BLaER1 treated with 17β-estradiol and CSF1 and Interleukin-3, amounts not matched to agents 10 nM and 100 nM (cell line): ENCODE results near the gene CDC45.

Source experiments
- H3K27ac ChIP-seq, 11 experiments: shearing (Covaris generic); formaldehyde crosslinking; 2 replicates each; pipeline ENCODE4 v1.8.1; 2022
- H3K27me3 ChIP-seq, 11 experiments: shearing (Covaris generic); formaldehyde crosslinking; 2 replicates each; pipeline ENCODE4 v1.8.1; 2022
- H3K36me3 ChIP-seq, 11 experiments: shearing (Covaris generic); formaldehyde crosslinking; 2 replicates each; pipeline ENCODE4 v1.8.1; 2022
- H3K4me1 ChIP-seq, 10 experiments: shearing (Covaris generic); formaldehyde crosslinking; 2 replicates each; pipeline ENCODE4 v1.8.1; 2022
- H3K4me2 ChIP-seq, 11 experiments: shearing (Covaris generic); formaldehyde crosslinking; 2 replicates each; pipeline ENCODE4 v1.8.1; 2022
- H3K4me3 ChIP-seq, 10 experiments: shearing (Covaris generic); formaldehyde crosslinking; 2 replicates each; pipeline ENCODE4 v1.8.1; 2022
- H3K9ac ChIP-seq, 11 experiments: shearing (Covaris generic); formaldehyde crosslinking; 2 replicates each; pipeline ENCODE4 v1.8.1; 2022
- H3K9me3 ChIP-seq, 11 experiments: shearing (Covaris generic); formaldehyde crosslinking; replicated peaks in 1 of 11; 2 replicates each; pipeline ENCODE4 v1.8.1; 2022
- H4K20me1 ChIP-seq, 11 experiments: shearing (Covaris generic); formaldehyde crosslinking; 2 replicates each; pipeline ENCODE4 v1.8.1; 2022
- Cebpa-rat ChIP-seq, 11 experiments: shearing (Covaris generic); IDR thresholded peaks; 2 replicates each; pipeline ENCODE4 v1.8.1; 2022

Gene CDC45

GRCh38 chr22:19517919-19518611 is 38.3 kb downstream of the CDC45 start:
- Histone ChIP-seq H3K9ac (no peak overlapping the region), H3K27ac (no peak overlapping the region), H3K27me3 (peaks cover 11 to 17% (median 16%) of the 10 kb centered on the region in 11 experiments), H3K4me3 (no peak overlapping the region), H4K20me1 (peaks cover 0 to 79% (median 15%) of the 10 kb centered on the region in 11 experiments; a peak in 13 of 22 replicates), H3K4me1 (no peaks in the 10 kb centered on the region), H3K4me2 (no peak overlapping the region), H3K36me3 (peaks cover 0 to 93% (median 80%) of the 10 kb centered on the region in 11 experiments; a peak in 19 of 22 replicates), H3K9me3 (peaks cover 0 to 7% (median 0%) of the 10 kb centered on the region in 11 experiments; a peak in 1 of 22 replicates)
- TF ChIP-seq Cebpa-rat (IDR thresholded peaks at IDR 0.05): no peak

GRCh38 chr22:19518635-19519034 is 38.9 kb downstream of the CDC45 start:
- Histone ChIP-seq H3K27ac (no peak overlapping the region), H3K36me3 (peaks cover 0 to 87% (median 74%) of the 10 kb centered on the region in 11 experiments; a peak in 19 of 22 replicates), H3K4me1 (no peaks in the 10 kb centered on the region), H3K9ac (no peak overlapping the region), H3K9me3 (peaks cover 0 to 5% (median 0%) of the 10 kb centered on the region in 11 experiments; a peak in 1 of 22 replicates), H4K20me1 (peaks cover 0 to 85% (median 21%) of the 10 kb centered on the region in 11 experiments; a peak in 13 of 22 replicates), H3K27me3 (peaks cover 17 to 23% (median 21%) of the 10 kb centered on the region in 11 experiments), H3K4me2 (no peak overlapping the region), H3K4me3 (no peak overlapping the region)
- no peak for TF ChIP-seq Cebpa-rat (IDR thresholded peaks at IDR 0.05)

GRCh38 chr22:19519041-19519926 is 39.6 kb downstream of the CDC45 start:
- H3K27me3 ChIP-seq: peaks cover 23 to 30% (median 28%) of the 10 kb centered on the region in 11 experiments
- H3K36me3 ChIP-seq: peaks cover 0 to 81% (median 68%) of the 10 kb centered on the region in 11 experiments; a peak in 19 of 22 replicates
- H4K20me1 ChIP-seq: peaks cover 0 to 91% (median 25%) of the 10 kb centered on the region in 11 experiments; a peak in 14 of 22 replicates
- H3K9ac ChIP-seq: no peak overlapping the region
- no peaks in the 10 kb centered on the region for H3K4me1 ChIP-seq
- H3K9me3 ChIP-seq: no peaks in the 10 kb centered on the region
- no peak overlapping the region for H3K4me3 ChIP-seq
- TF ChIP-seq Cebpa-rat (IDR thresholded peaks at IDR 0.05): no peak
- H3K27ac ChIP-seq: no peak overlapping the region
- no peak overlapping the region for H3K4me2 ChIP-seq

GRCh38 chr22:19520007-19520406 is 40.3 kb downstream of the CDC45 start:
- H3K9ac ChIP-seq: no peak overlapping the region
- peaks cover 0 to 74% (median 60%) of the 10 kb centered on the region in 11 experiments; a peak in 18 of 22 replicates for H3K36me3 ChIP-seq
- H3K9me3 ChIP-seq: no peaks in the 10 kb centered on the region
- no peaks in the 10 kb centered on the region for H3K4me1 ChIP-seq
- peaks cover 31 to 37% (median 35%) of the 10 kb centered on the region in 11 experiments for H3K27me3 ChIP-seq
- no peak for TF ChIP-seq Cebpa-rat (IDR thresholded peaks at IDR 0.05)
- peaks cover 0 to 94% (median 25%) of the 10 kb centered on the region in 11 experiments; a peak in 14 of 22 replicates for H4K20me1 ChIP-seq
- H3K27ac ChIP-seq: no peak overlapping the region
- no peak overlapping the region for H3K4me3 ChIP-seq
- no peak overlapping the region for H3K4me2 ChIP-seq

- Histone ChIP-seq H3K27ac (no peak overlapping the region), H3K4me3 (no peak overlapping the region), H3K27me3 (peaks cover 34 to 43% (median 40%) of the 10 kb centered on the region in 11 experiments), H4K20me1 (peaks cover 0 to 96% (median 26%) of the 10 kb centered on the region in 11 experiments; a peak in 14 of 22 replicates), H3K4me1 (no peaks in the 10 kb centered on the region), H3K9me3 (no peaks in the 10 kb centered on the region), H3K36me3 (peaks cover 0 to 66% (median 53%) of the 10 kb centered on the region in 11 experiments; a peak in 17 of 22 replicates), H3K9ac (no peak overlapping the region), H3K4me2 (no peak overlapping the region)
- TF ChIP-seq Cebpa-rat (IDR thresholded peaks at IDR 0.05): no peak
Observed at GRCh38 chr22:19520566-19521305, 41.0 kb downstream of the CDC45 start.

GRCh38 chr22:19522190-19522880 is 42.6 kb downstream of the CDC45 start:
- Histone ChIP-seq H3K4me2 (no peak overlapping the region), H3K4me1 (no peaks in the 10 kb centered on the region), H3K27me3 (peaks cover 34 to 43% (median 40%) of the 10 kb centered on the region in 11 experiments), H3K9me3 (no peaks in the 10 kb centered on the region), H3K4me3 (no peak overlapping the region), H3K9ac (no peak overlapping the region), H3K36me3 (peaks cover 0 to 50% (median 37%) of the 10 kb centered on the region in 11 experiments; a peak in 16 of 22 replicates), H3K27ac (no peak overlapping the region), H4K20me1 (peaks cover 0 to 84% (median 26%) of the 10 kb centered on the region in 11 experiments; a peak in 14 of 22 replicates)
- no peak for TF ChIP-seq Cebpa-rat (IDR thresholded peaks at IDR 0.05)

- Histone ChIP-seq H3K36me3 (peaks cover 0 to 45% (median 32%) of the 10 kb centered on the region in 11 experiments; a peak in 15 of 22 replicates), H3K4me3 (no peak overlapping the region), H3K27ac (no peak overlapping the region), H3K4me1 (no peaks in the 10 kb centered on the region; a peak in 2 of 20 replicates), H3K27me3 (peaks cover 34 to 43% (median 40%) of the 10 kb centered on the region in 11 experiments), H3K4me2 (no peak overlapping the region), H3K9me3 (no peaks in the 10 kb centered on the region), H4K20me1 (peaks cover 0 to 82% (median 26%) of the 10 kb centered on the region in 11 experiments; a peak in 14 of 22 replicates), H3K9ac (no peak overlapping the region)
- TF ChIP-seq Cebpa-rat (IDR thresholded peaks at IDR 0.05): no peak
Observed at GRCh38 chr22:19522881-19523239, 43.1 kb downstream of the CDC45 start.
